Testis (tissue), 2 donors: Measurements from ENCODE around the gene STAC3.

ENCODE experiments used
- CTCF ChIP-seq, 3 experiments: fragments of 450-650 bp in 2 of 3; fragments of 200-600 bp in 1 of 3; sonication (generic) in 1 of 3; IDR thresholded peaks; one replicate each; pipeline ENCODE4 v1.5.1; 2016 to 2019; ENCODE audit warnings: antibody characterized with exemption in 3 of 3, mild to moderate bottlenecking in 2 of 3, moderate library complexity in 1 of 3
- POLR2A ChIP-seq: fragments of 450-650 bp; IDR thresholded peaks from one replicate; pipeline ENCODE4 v1.6.1; 2017; ENCODE audit warnings: antibody characterized with exemption, mild to moderate bottlenecking, moderate library complexity

GRCh38 chr12:57202321-57202720 lies 48.7 kb downstream of the STAC3 start:
- no peak for TF ChIP-seq CTCF (IDR thresholded peaks at IDR 0.05)
- TF ChIP-seq POLR2A, result no peak
